Myometrial cell (primary cell): ENCODE measurements around the gene TLCD5. TPM values are rescaled to one million over a fixed set of nuclear protein-coding genes. Genes with fewer than 3 reads are reported as not detected.

ENCODE experiments used
- total RNA-seq: library from RNA; depleted of rRNA; stranded (reverse); fragments of >200 nt; gene quantifications from 2 replicates; pipeline ENCODE4 v1.2.3, GENCODE V29; 2015

The TLCD5 gene
- 7.6 and 8.6 TPM in 2 replicates for total RNA-seq

GRCh38 chr11:120324932-120325810 lies at the start of gene TLCD5:
Gene TLCD5, plus strand, starts transcription at chr11:120325299. Its CDS starts 2,143 bp downstream, at chr11:120327442.

GRCh38 chr11:120335908-120336640 lies 11.0 kb downstream of the TLCD5 start, which contains the start of gene ARHGEF12:
Gene ARHGEF12, plus strand, starts transcription at chr11:120336413. Its CDS starts 831 bp downstream, at chr11:120337244.

Other genes starting within 250 kb of the TLCD5 start
- gene TRIM29, start 187.2 kb upstream of the TLCD5 start, total RNA-seq, result 6.3 TPM in 1 of 2 replicates, not detected in the other
- gene OAF, start 114.3 kb upstream of the TLCD5 start, total RNA-seq, result 98.4 and 129 TPM in 2 replicates
- gene POU2F3, start 85.2 kb upstream of the TLCD5 start, total RNA-seq, result not detected in 2 replicates
- 40.1 and 48.9 TPM in 2 replicates for gene ARHGEF12, start 11.1 kb downstream of the TLCD5 start, total RNA-seq
- gene GRIK4, start 186.4 kb downstream of the TLCD5 start, total RNA-seq, result not detected in 2 replicates